Activated naive CD4-positive, alpha-beta T cell treated with anti-CD3 and anti-CD28 coated beads for 36 hours (primary cell): Measurements from ENCODE around the gene B3GAT3. TPM values are rescaled to one million over a fixed set of nuclear protein-coding genes. Genes with fewer than 3 reads are reported as not detected.
A peak's percentile ranks its signal among the peaks of the same experiment; 100 is the strongest.

Experiments used
- CTCF ChIA-PET: fragments of 350-600 bp; sonication (Branson Sonifier 250); formaldehyde crosslinking; loops from one replicate; lab custom pipeline; 2021; ENCODE audit warnings: antibody characterized with exemption; lab: Charles Lee
- DNase-seq: peaks from one replicate; pipeline ENCODE4 v3.0.0-alpha.2; 2020
- H3K27ac Mint-ChIP-seq: one replicate; pipeline ENCODE4 v1.8.0; 2021; ENCODE audit warnings: mild to moderate bottlenecking, mixed read lengths
- H3K27me3 Mint-ChIP-seq: one replicate; pipeline ENCODE4 v1.8.0; 2021; ENCODE audit warnings: low read depth, mixed read lengths
- H3K36me3 Mint-ChIP-seq: one replicate; pipeline ENCODE4 v1.8.0; 2021; ENCODE audit warnings: low read depth, mixed read lengths
- H3K4me1 Mint-ChIP-seq: one replicate; pipeline ENCODE4 v1.8.0; 2021; ENCODE audit warnings: low read depth, mixed read lengths
- H3K4me3 Mint-ChIP-seq: one replicate; pipeline ENCODE4 v1.8.0; 2021; ENCODE audit warnings: mild to moderate bottlenecking, moderate library complexity, mixed read lengths
- H3K9me3 Mint-ChIP-seq: one replicate; pipeline ENCODE4 v1.8.0; 2021; ENCODE audit warnings: mixed read lengths
- intact Hi-C: fragments of 100-400 bp; cut with micrococcal nuclease; formaldehyde crosslinking; loops from one replicate; pipeline ENCODE4 v1.15.1; 2023
- total RNA-seq, 2 experiments: library from RNA; stranded (reverse); gene quantifications; one replicate each; pipeline ENCODE4 v1.2.3, GENCODE V29; 2021

B3GAT3 gene
- total RNA-seq: 10 to 100 TPM; 43.1 to 45.7 TPM

GRCh38 chr11:62621567-62622470, at the start of gene B3GAT3:
Gene B3GAT3, minus strand, starts transcription at chr11:62621986. Its CDS starts 39 bp downstream, at chr11:62621947.
- DNase-seq: peak; percentile 97
- H3K27ac Mint-ChIP-seq: peak within 1 kb of the TSS; percentile 93
- H3K36me3 Mint-ChIP-seq: peaks cover 28% of the 10 kb centered on the region
- intact Hi-C loops: loop anchor here (1.0 to 2.0 kb wide), 5 partner anchors 10 to 31 kb away; partner anchors contain the start of genes EML3, GANAB and TUT1
- CTCF ChIA-PET: interaction anchor here (0.5 to 1.7 kb wide), 8 partner anchors 10 to 261 kb away, joined by 3 to 9 read pairs (median 3); partner anchors contain the start of genes EML3 and TUT1
- no peaks in the 10 kb centered on the region for H3K27me3 Mint-ChIP-seq
- peaks cover 23% of the 10 kb centered on the region for H3K4me1 Mint-ChIP-seq
- no peaks in the 10 kb centered on the region for H3K9me3 Mint-ChIP-seq
- peak within 1 kb of the TSS; percentile 89 for H3K4me3 Mint-ChIP-seq

- Mint-ChIP-seq H3K27ac (peak overlapping the region; percentile 98), H3K4me3 (peak overlapping the region; percentile 99), H3K27me3 (no peaks in the 10 kb centered on the region), H3K36me3 (peaks cover 44% of the 10 kb centered on the region), H3K9me3 (no peaks in the 10 kb centered on the region), H3K4me1 (peaks cover 63% of the 10 kb centered on the region)
- CTCF ChIA-PET: interaction anchor here (0.6 to 2.3 kb wide), 3 partner anchors 10 to 246 kb away, joined by 3 to 10 read pairs (median 7); no protein-coding TSS in a partner anchor
- DNase-seq: no peak
- intact Hi-C loops: loop anchor here (1.0 to 5.0 kb wide), 5 partner anchors 8 to 186 kb away; partner anchors contain the start of genes HNRNPUL2, INTS5, TUT1 and UBXN1
Observed at GRCh38 chr11:62671236-62671607, 49.4 kb upstream of the B3GAT3 start.

GRCh38 chr11:62669420-62670161, 47.8 kb upstream of the B3GAT3 start:
- H3K4me3 Mint-ChIP-seq: peak overlapping the region; percentile 99
- peak overlapping the region; percentile 98 for H3K27ac Mint-ChIP-seq
- H3K36me3 Mint-ChIP-seq: peaks cover 50% of the 10 kb centered on the region
- DNase-seq: no peak
- no peaks in the 10 kb centered on the region for H3K27me3 Mint-ChIP-seq
- peaks cover 58% of the 10 kb centered on the region for H3K4me1 Mint-ChIP-seq
- CTCF ChIA-PET: interaction anchor here (0.6 to 1.6 kb wide), 3 partner anchors 14 to 162 kb away, joined by 3 to 4 read pairs (median 3); partner anchors contain the start of gene STX5
- no peaks in the 10 kb centered on the region for H3K9me3 Mint-ChIP-seq
- intact Hi-C loops: loop anchor here (2.0 to 5.0 kb wide), 3 partner anchors 17 to 188 kb away; partner anchors contain the start of genes HNRNPUL2 and INTS5

GRCh38 chr11:62667460-62667859, 45.7 kb upstream of the B3GAT3 start:
- Mint-ChIP-seq H3K4me3 (peak overlapping the region; percentile 98), H3K4me1 (peaks cover 53% of the 10 kb centered on the region)
- CTCF ChIA-PET: interaction anchor here (0.6 to 1.7 kb wide), 6 partner anchors 13 to 223 kb away, joined by 3 to 5 read pairs (median 4); partner anchors contain the start of genes HNRNPUL2 and MTA2

GRCh38 chr11:62666259-62666926, 44.6 kb upstream of the B3GAT3 start:
- Mint-ChIP-seq H3K36me3 (peaks cover 42% of the 10 kb centered on the region), H3K27ac (peak overlapping the region; percentile 88), H3K27me3 (no peaks in the 10 kb centered on the region), H3K4me1 (peaks cover 49% of the 10 kb centered on the region), H3K9me3 (no peaks in the 10 kb centered on the region), H3K4me3 (peak overlapping the region; percentile 98)
- CTCF ChIA-PET: interaction anchor here (0.9 to 2.4 kb wide), 3 partner anchors 12 to 55 kb away, joined by 3 to 8 read pairs (median 4); no protein-coding TSS in a partner anchor
- no peak for DNase-seq
- intact Hi-C loops: no loop called here

More at GRCh38 chr11:62667460-62667859, 45.7 kb upstream of the B3GAT3 start:
- intact Hi-C loops: no loop called here
- no peak for DNase-seq
- peak overlapping the region; percentile 88 for H3K27ac Mint-ChIP-seq
- peaks cover 48% of the 10 kb centered on the region for H3K36me3 Mint-ChIP-seq
- H3K9me3 Mint-ChIP-seq: no peaks in the 10 kb centered on the region
- no peaks in the 10 kb centered on the region for H3K27me3 Mint-ChIP-seq

- Mint-ChIP-seq H3K27me3 (no peaks in the 10 kb centered on the region), H3K4me3 (peak overlapping the region; percentile 98), H3K36me3 (peaks cover 35% of the 10 kb centered on the region), H3K4me1 (peaks cover 45% of the 10 kb centered on the region), H3K9me3 (no peaks in the 10 kb centered on the region), H3K27ac (peak overlapping the region; percentile 88)
- CTCF ChIA-PET: interaction anchor here (0.8 to 2.4 kb wide), 12 partner anchors 8 to 286 kb away, joined by 3 to 10 read pairs (median 6); partner anchors contain the start of gene TUT1
- DNase-seq: peak; percentile 59
- intact Hi-C loops: loop anchor here (1.0 to 2.0 kb wide), 7 partner anchors 12 to 176 kb away; partner anchors contain the start of genes EML3, GANAB, INTS5 and TUT1
Observed at GRCh38 chr11:62665599-62666258, 43.9 kb upstream of the B3GAT3 start.

- no peaks in the 10 kb centered on the region for H3K27me3 Mint-ChIP-seq
- peaks cover 33% of the 10 kb centered on the region for H3K36me3 Mint-ChIP-seq
- H3K9me3 Mint-ChIP-seq: no peaks in the 10 kb centered on the region
- intact Hi-C loops: loop anchor here (1.0 to 2.0 kb wide), 7 partner anchors 12 to 176 kb away; partner anchors contain the start of genes EML3, GANAB, INTS5 and TUT1
- CTCF ChIA-PET: interaction anchor here (0.6 to 2.4 kb wide), 15 partner anchors 8 to 1722 kb away, joined by 3 to 10 read pairs (median 4); partner anchors contain the start of gene TUT1
- peaks cover 42% of the 10 kb centered on the region for H3K4me1 Mint-ChIP-seq
- peak; percentile 96 for DNase-seq
- H3K27ac Mint-ChIP-seq: peak within 1 kb of the TSS; percentile 88
- H3K4me3 Mint-ChIP-seq: peak within 1 kb of the TSS; percentile 98
Observed at GRCh38 chr11:62665075-62665598, 43.4 kb upstream of the B3GAT3 start, which contains the start of the genes C11orf98 and CSKMT. Gene C11orf98, minus strand, starts transcription at chr11:62665210. Its CDS starts 41 bp downstream, at chr11:62665169. Gene CSKMT, plus strand, starts transcription at chr11:62665312. Its CDS starts 568 bp downstream, at chr11:62665880.

GRCh38 chr11:62664405-62665074, 42.8 kb upstream of the B3GAT3 start:
- intact Hi-C loops: loop anchor here (1.0 to 2.0 kb wide), 7 partner anchors 11 to 177 kb away; partner anchors contain the start of genes EML3, GANAB, INTS5 and TUT1
- Mint-ChIP-seq H3K4me3 (peak overlapping the region; percentile 98), H3K27ac (peak overlapping the region; percentile 88), H3K4me1 (peaks cover 36% of the 10 kb centered on the region), H3K36me3 (peaks cover 32% of the 10 kb centered on the region), H3K9me3 (no peaks in the 10 kb centered on the region), H3K27me3 (no peaks in the 10 kb centered on the region)
- CTCF ChIA-PET: interaction anchor here (0.6 to 2.4 kb wide), 13 partner anchors 9 to 1721 kb away, joined by 3 to 10 read pairs (median 4); partner anchors contain the start of gene TUT1
- DNase-seq: peak; percentile 74

- Mint-ChIP-seq H3K27me3 (no peaks in the 10 kb centered on the region), H3K4me1 (peaks cover 15% of the 10 kb centered on the region), H3K36me3 (no peaks in the 10 kb centered on the region), H3K27ac (no peak overlapping the region), H3K4me3 (no peak overlapping the region), H3K9me3 (no peaks in the 10 kb centered on the region)
- CTCF ChIA-PET: interaction anchor here (0.9 to 1.1 kb wide), 4 partner anchors 11 to 130 kb away, joined by 3 to 4 read pairs (median 3); partner anchors contain the start of genes GANAB and TUT1
- no peak for DNase-seq
- intact Hi-C loops: no loop called here
Observed at GRCh38 chr11:62656796-62657429, 35.1 kb upstream of the B3GAT3 start.
